C4-2B (cell line): ENCODE measurements around the gene DNAL4.

ENCODE experiments used
- CTCF ChIP-seq: fragments of 450-650 bp; conservative IDR thresholded peaks from 2 replicates; pipeline ENCODE4 v1.5.1; 2017; ENCODE audit warnings: mild to moderate bottlenecking
- ZFX ChIP-seq: fragments of 450-650 bp; IDR thresholded peaks from 2 replicates; pipeline ENCODE4 v1.6.1; 2017

DNA sequence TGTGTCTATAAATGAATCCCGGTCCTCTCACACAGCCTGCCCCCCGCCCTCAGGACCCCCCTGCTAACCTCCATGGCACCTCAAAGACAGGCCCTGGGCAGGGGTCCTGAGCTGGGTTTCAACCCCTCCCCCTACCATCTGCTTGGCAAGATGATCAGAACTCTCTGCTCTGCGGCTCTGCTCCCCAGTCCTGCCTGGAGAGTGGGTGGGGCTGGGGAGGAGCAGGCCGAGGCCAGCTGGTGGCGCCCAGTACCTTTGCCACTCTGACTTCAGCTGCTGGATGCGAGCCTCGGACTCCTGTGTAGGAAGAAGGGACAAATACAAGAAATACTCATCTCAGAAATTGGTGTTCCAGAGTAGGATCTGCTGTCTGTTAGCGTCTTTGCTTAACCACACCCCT, 53.2 kb downstream of the DNAL4 start:
- TF ChIP-seq CTCF (no peak), ZFX (no peak)
